Fibroblast of mammary gland (primary cell): ENCODE measurements around the gene OR4Q2.
"Not testable (repeated sequence)": the region's sequence is repeated elsewhere in the genome, so short reads cannot be mapped to it uniquely, and the experiment has no call there.

ENCODE experiments used
- DNase-seq: peaks from one replicate; pipeline ENCODE4 v3.0.0-alpha.2; 2010; ENCODE audit warnings: low read depth
- H3K4me3 ChIP-seq: 2 replicates; pipeline ENCODE4 v1.5.1; 2011; ENCODE audit warnings: low read depth, mild to moderate bottlenecking, low read length, moderate library complexity; ENCODE audit not compliant: control insufficient read depth
- TF ChIP-seq, protein P1 (sequence below): conservative IDR thresholded peaks from 2 replicates; pipeline ENCODE4 v1.5.1; 2011; ENCODE audit warnings: low read depth, low read length, inconsistent platforms; ENCODE audit not compliant: control insufficient read depth, insufficient read depth

Gene OR4Q2

DNA sequence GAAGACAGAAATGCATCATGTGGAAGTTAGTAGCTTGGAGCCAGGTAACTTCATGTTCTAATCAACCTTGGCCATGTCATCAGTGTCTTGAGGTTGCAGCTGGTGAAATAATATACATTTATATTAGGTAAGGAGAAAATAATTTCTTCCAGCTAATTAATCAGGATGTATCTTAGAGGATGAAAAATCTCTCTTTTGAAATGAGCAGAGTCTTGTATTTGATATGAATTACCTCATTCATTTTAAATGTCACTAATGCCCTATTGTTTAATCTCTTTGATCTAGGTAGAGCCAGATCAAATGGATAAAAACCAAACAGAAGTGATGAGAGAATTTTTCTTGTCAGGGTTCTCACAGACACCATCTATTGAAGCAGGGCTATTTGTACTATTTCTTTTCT is at the start of gene OR4Q2:
TSS of gene OR4Q2 (plus strand) at position 301 of the 400 bp plus-strand sequence.
- TF ChIP-seq, protein P1, sequence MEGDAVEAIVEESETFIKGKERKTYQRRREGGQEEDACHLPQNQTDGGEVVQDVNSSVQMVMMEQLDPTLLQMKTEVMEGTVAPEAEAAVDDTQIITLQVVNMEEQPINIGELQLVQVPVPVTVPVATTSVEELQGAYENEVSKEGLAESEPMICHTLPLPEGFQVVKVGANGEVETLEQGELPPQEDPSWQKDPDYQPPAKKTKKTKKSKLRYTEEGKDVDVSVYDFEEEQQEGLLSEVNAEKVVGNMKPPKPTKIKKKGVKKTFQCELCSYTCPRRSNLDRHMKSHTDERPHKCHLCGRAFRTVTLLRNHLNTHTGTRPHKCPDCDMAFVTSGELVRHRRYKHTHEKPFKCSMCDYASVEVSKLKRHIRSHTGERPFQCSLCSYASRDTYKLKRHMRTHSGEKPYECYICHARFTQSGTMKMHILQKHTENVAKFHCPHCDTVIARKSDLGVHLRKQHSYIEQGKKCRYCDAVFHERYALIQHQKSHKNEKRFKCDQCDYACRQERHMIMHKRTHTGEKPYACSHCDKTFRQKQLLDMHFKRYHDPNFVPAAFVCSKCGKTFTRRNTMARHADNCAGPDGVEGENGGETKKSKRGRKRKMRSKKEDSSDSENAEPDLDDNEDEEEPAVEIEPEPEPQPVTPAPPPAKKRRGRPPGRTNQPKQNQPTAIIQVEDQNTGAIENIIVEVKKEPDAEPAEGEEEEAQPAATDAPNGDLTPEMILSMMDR, result no peak
- no peak for DNase-seq

DNA sequence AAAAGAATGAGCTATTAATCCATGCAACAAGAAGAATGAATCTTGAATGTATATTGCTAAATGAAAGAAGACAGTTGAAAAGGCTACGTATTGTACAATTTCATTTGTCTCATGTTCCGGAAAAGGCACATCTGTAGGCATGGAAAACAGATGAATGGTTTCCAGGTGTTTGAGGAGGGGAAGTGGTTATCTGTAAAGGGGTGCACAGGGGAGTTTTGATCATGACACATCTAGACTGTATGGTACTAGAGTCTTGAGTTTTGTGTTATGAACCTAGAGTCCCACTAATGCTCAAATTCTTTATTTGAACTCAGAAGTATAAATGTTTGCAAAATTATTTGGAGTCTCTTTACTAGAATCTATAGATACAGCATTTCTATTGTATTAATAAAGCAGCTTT is 32.2 kb upstream of the OR4Q2 start:
- DNase-seq, result not testable (repeated sequence)

More for the DNA sequence above, at the start of gene OR4Q2:
- no peak within 1 kb of the TSS for H3K4me3 ChIP-seq

DNA sequence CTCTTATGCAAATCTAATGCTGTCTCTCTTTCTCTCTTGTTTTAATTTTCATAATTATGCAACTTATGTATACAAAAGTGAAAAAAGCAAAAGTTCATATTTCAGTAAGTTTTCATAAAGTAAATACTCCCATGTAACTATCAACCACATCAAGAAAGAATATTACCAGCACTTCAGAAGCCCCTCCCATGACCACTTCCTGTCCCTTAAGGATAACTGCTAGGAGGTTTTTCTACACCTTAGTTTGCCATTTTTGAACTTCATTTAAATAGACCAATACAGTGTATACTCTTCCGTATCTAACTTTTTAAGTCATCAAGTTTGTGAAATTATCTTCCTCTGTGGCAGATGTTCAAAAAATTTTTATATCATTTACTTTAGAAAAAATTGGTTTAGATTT is 27.1 kb upstream of the OR4Q2 start:
- TF ChIP-seq, protein P1, result no peak
- no peak for DNase-seq

More for the DNA sequence above, 32.2 kb upstream of the OR4Q2 start:
- not testable (repeated sequence) for H3K4me3 ChIP-seq

DNA sequence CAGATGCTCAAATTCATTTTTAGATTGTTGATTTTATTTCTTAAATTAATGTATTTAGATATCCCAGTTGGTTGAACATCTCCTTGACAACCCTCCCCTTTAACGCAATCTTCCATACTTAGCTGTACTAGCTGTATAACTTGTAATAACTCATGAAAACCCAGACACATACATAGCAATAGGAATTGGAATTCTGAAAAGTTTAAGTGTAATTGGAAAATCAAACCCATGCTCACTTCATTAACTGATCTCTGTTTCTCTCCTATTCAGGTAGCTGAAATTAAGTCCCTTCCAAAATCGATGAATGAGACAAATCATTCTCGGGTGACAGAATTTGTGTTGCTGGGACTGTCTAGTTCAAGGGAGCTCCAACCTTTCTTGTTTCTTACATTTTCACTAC is 26.7 kb upstream of the OR4Q2 start, which contains the start of gene OR4K15:
TSS of gene OR4K15 (plus strand) at position 301 of the 400 bp plus-strand sequence. CDS start at position 301, 0 bp downstream.
- TF ChIP-seq, protein P1, result no peak
- H3K4me3 ChIP-seq, result no peak within 1 kb of the TSS

More for the DNA sequence above, 27.1 kb upstream of the OR4Q2 start:
- H3K4me3 ChIP-seq, result no peak overlapping the region

DNA sequence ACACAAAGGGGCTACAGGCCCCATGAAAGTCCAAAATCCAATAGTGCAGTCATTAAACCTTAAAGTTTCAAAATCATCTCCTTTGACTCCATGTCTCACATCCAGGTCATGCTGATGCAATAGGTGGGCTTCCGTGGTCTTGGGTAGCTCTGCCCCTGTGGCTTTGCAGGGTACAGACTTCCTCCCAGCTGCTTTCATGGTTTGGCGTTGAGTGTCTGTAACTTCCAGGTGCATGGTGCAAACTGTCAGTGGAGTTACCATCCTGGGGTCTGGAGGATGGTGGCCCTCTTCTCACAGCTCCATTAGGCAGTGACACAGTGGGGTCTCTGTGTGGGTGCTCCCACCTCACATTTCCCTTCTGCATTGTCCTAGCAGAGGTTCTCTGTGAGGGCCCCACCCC is 8.5 kb upstream of the OR4Q2 start:
- H3K4me3 ChIP-seq, result no peak overlapping the region
- no peak for DNase-seq

More for the DNA sequence above, 26.7 kb upstream of the OR4Q2 start, which contains the start of gene OR4K15:
- DNase-seq, result no peak

DNA sequence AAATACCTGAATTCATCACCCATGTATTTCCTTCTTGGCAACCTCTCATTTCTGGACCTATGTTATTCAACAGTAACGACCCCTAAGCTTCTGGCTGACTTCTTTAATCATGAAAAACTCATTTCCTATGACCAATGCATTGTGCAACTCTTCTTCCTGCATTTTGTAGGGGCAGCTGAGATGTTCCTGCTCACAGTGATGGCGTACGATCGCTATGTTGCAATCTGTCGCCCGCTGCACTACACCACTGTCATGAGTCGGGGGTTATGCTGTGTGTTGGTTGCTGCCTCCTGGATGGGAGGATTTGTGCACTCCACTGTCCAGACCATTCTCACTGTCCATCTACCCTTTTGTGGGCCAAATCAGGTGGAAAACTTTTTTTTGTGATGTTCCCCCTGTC is 356 bp downstream of the OR4Q2 start:
- TF ChIP-seq, protein P1, result no peak
- H3K4me3 ChIP-seq, result no peak overlapping the region
- DNase-seq, result no peak

More for the DNA sequence above, 8.5 kb upstream of the OR4Q2 start:
- TF ChIP-seq, protein P1, result no peak

DNA sequence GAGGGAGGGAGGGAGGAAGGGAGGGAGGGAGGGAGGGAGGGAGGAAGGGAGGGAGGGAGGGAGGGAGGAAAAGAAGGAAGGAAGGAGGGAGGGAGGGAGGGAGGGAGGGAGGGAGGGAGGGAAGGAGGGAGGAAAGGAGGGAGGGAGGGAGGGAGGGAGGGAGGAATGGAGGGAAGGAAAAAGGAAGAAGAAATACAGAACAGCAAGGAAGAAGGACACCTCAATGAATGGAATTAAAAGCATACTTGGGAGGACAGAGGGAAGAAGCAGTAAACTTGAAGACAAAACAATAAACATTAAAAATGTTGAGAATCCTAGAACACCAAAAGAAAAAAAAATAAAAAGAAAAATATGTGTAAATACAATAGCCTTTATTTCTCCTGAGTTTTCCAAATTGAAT is 6.2 kb downstream of the OR4Q2 start:
- DNase-seq, result no peak
- H3K4me3 ChIP-seq, result no peak overlapping the region
- TF ChIP-seq, protein P1, result no peak
